Measurements from ENCODE around the gene AUTS2.

- TF ChIP-seq POLR2A (IDR thresholded peaks at IDR 0.05), result no peak
- TF ChIP-seq CTCF (IDR thresholded peaks at IDR 0.05), result no peak
Observed at GRCh38 chr7:69942573-69942972, 344.3 kb downstream of the AUTS2 start.
